Upper lobe of left lung (tissue), 4 donors: ENCODE data around the gene SPRING1.

Experiments used
- CTCF ChIP-seq, 6 experiments: fragments of 450-650 bp in 4 of 6; fragments of 200-600 bp in 2 of 6; sonication (generic) in 2 of 6; IDR thresholded peaks; one replicate each; pipeline ENCODE4 v1.5.1; 2016 to 2019; ENCODE audit warnings: antibody characterized with exemption in 6 of 6
- EP300 ChIP-seq, 4 donors: sonication (generic); formaldehyde crosslinking; IDR thresholded peaks; one replicate each; pipeline ENCODE4 v1.5.1; 2017; ENCODE audit warnings: antibody characterized with exemption in 4 of 4, control low read depth in 2 of 4
- POLR2A ChIP-seq, 4 donors: fragments of 450-650 bp; IDR thresholded peaks; one replicate each; pipeline ENCODE4 v1.5.1; 2016 to 2017; ENCODE audit warnings: antibody characterized with exemption in 4 of 4, mild to moderate bottlenecking in 2 of 4
- POLR2AphosphoS5 ChIP-seq, 2 donors: sonication (generic); formaldehyde crosslinking; IDR thresholded peaks; one replicate each; pipeline ENCODE4 v1.5.1; 2017; ENCODE audit warnings: antibody characterized with exemption in 2 of 2

GRCh38 chr12:116766746-116767145 is 28.9 kb upstream of the SPRING1 start:
- TF ChIP-seq CTCF (IDR thresholded peaks at IDR 0.05) (no peak), POLR2AphosphoS5 (IDR thresholded peaks at IDR 0.05) (no peak), POLR2A (IDR thresholded peaks at IDR 0.05) (no peak), EP300 (IDR thresholded peaks at IDR 0.05) (no peak)
